Liver (tissue), 9 donors: ENCODE measurements around the gene CDK5RAP2. TPM values are rescaled to one million over a fixed set of nuclear protein-coding genes. Genes with fewer than 3 reads are reported as not detected.

Experiments
- DNase-seq: peaks from one replicate; pipeline ENCODE4 v3.0.0-alpha.2; 2017; ENCODE audit warnings: low spot score
- H3K27ac ChIP-seq, 2 donors: one replicate each; pipeline ENCODE4 v1.7.0; 2013; ENCODE audit warnings: inconsistent platforms in 2 of 2, low read length in 2 of 2, control low read depth in 1 of 2, low read depth in 1 of 2, mild to moderate bottlenecking in 1 of 2
- H3K27me3 ChIP-seq, 4 donors: one replicate each; pipeline versions ENCODE4 v1.6.1 to v1.7.0; 2013; ENCODE audit warnings: low read length in 3 of 4, inconsistent platforms in 1 of 4, mild to moderate bottlenecking in 1 of 4, moderate library complexity in 1 of 4; ENCODE audit not compliant: control insufficient read depth in 4 of 4, insufficient read depth in 4 of 4
- H3K36me3 ChIP-seq, 4 donors: one replicate each; pipeline versions ENCODE4 v1.6.1 to v1.7.0; 2013; ENCODE audit warnings: low read length in 3 of 4, mild to moderate bottlenecking in 3 of 4, low read depth in 1 of 4, moderate library complexity in 1 of 4; ENCODE audit not compliant: control insufficient read depth in 4 of 4, insufficient read depth in 3 of 4
- H3K4me1 ChIP-seq, 4 donors: one replicate each; pipeline versions ENCODE4 v1.6.1 to v1.7.0; 2013; ENCODE audit warnings: low read length in 3 of 4, mild to moderate bottlenecking in 3 of 4, moderate library complexity in 1 of 4; ENCODE audit not compliant: control insufficient read depth in 4 of 4, insufficient read depth in 4 of 4
- H3K4me3 ChIP-seq, 3 donors: one replicate each; pipeline versions ENCODE4 v1.6.1 to v1.7.0; 2013; ENCODE audit warnings: low read length in 3 of 3, control low read depth in 1 of 3, low read depth in 1 of 3, mild to moderate bottlenecking in 1 of 3
- H3K9ac ChIP-seq, 2 donors: one replicate each; pipeline ENCODE4 v1.7.0; 2013; ENCODE audit warnings: low read length in 2 of 2, mild to moderate bottlenecking in 2 of 2, moderate library complexity in 2 of 2, control low read depth in 1 of 2, low read depth in 1 of 2
- H3K9me3 ChIP-seq, 4 donors: one replicate each; pipeline versions ENCODE4 v1.6.1 to v1.7.0; 2013; ENCODE audit warnings: low read length in 3 of 4; ENCODE audit not compliant: control insufficient read depth in 4 of 4
- EGR1 ChIP-seq, 2 donors: IDR thresholded peaks; 2 replicates each; pipeline ENCODE4 v1.6.1; 2016 to 2018; ENCODE audit warnings: antibody characterized with exemption in 2 of 2, low read depth in 2 of 2
- FOXA1 ChIP-seq: IDR thresholded peaks from 2 replicates; pipeline ENCODE4 v1.6.1; 2016; ENCODE audit warnings: antibody characterized with exemption
- GABPA ChIP-seq, 2 donors: IDR thresholded peaks in 1 of 2; conservative IDR thresholded peaks in 1 of 2; 2 replicates each; pipeline ENCODE4 v1.6.1; 2016; ENCODE audit warnings: antibody characterized with exemption in 2 of 2, mild to moderate bottlenecking in 1 of 2, moderate library complexity in 1 of 2
- HNF4A ChIP-seq, 2 donors: conservative IDR thresholded peaks; 2 replicates each; pipeline ENCODE4 v1.6.1; 2016; ENCODE audit warnings: antibody characterized with exemption in 2 of 2, mild to moderate bottlenecking in 2 of 2
- JUND ChIP-seq, 2 donors: IDR thresholded peaks; 2 replicates each; pipeline ENCODE4 v1.6.1; 2016; ENCODE audit warnings: antibody characterized with exemption in 2 of 2
- NR2F2 ChIP-seq: IDR thresholded peaks from 2 replicates; pipeline ENCODE4 v1.6.1; 2016; ENCODE audit warnings: antibody characterized with exemption
- RAD21 ChIP-seq, 2 donors: IDR thresholded peaks; 2 replicates each; pipeline ENCODE4 v1.6.1; 2016; ENCODE audit warnings: antibody characterized with exemption in 2 of 2, mild to moderate bottlenecking in 2 of 2
- RXRA ChIP-seq, 2 donors: IDR thresholded peaks; 2 replicates each; pipeline ENCODE4 v1.6.1; 2017 to 2018; ENCODE audit warnings: antibody characterized with exemption in 2 of 2, mild to moderate bottlenecking in 1 of 2
- SP1 ChIP-seq: IDR thresholded peaks from 2 replicates; pipeline ENCODE4 v1.6.1; 2018; ENCODE audit warnings: antibody characterized with exemption, mild to moderate bottlenecking
- TAF1 ChIP-seq: conservative IDR thresholded peaks from 2 replicates; pipeline ENCODE4 v1.6.1; 2016; ENCODE audit warnings: antibody characterized with exemption, mild to moderate bottlenecking
- YY1 ChIP-seq: IDR thresholded peaks from 2 replicates; pipeline ENCODE4 v1.6.1; 2016; ENCODE audit warnings: antibody characterized with exemption, mild to moderate bottlenecking
- WGBS: extraction: QIAGEN DNeasy Blood & Tissue Kit; methylation state at CpG from one replicate; pipeline ENCODE4 v1.1.7; 2013; 5-methylcytosine and 5-hydroxymethylcytosine counted together
- polyA plus RNA-seq, 2 donors: library from polyadenylated mRNA; stranded (reverse) in 1 of 2; unstranded in 1 of 2; fragments of 200-250 nt in 1 of 2; fragments of >200 nt in 1 of 2; fragmentation: Nextera tagmentation in 1 of 2; extraction: Ambion mirVana in 1 of 2; gene quantifications; one replicate each; pipeline versions ENCODE4 v1.2.1 to v1.2.3, GENCODE V29; 2013 to 2015
- total RNA-seq, 2 donors: library from RNA; depleted of rRNA; stranded (reverse); fragments of >200 nt; gene quantifications; one replicate each; pipeline ENCODE4 v1.2.3, GENCODE V29; 2014
- TF ChIP-seq, protein P1 (sequence below): IDR thresholded peaks from 2 replicates; pipeline ENCODE4 v1.6.1; 2016; ENCODE audit warnings: antibody characterized with exemption
- TF ChIP-seq, protein P2 (sequence below): IDR thresholded peaks from 2 replicates; pipeline ENCODE4 v1.6.1; 2016; ENCODE audit warnings: antibody characterized with exemption
- TF ChIP-seq, protein P3 (sequence below): IDR thresholded peaks from 2 replicates; pipeline ENCODE4 v1.6.1; 2016; ENCODE audit warnings: antibody characterized with exemption
- TF ChIP-seq, protein P4 (sequence below): fragments of 150-350 bp; IDR thresholded peaks from 2 replicates; pipeline ENCODE4 v1.5.1; 2017; ENCODE audit warnings: improper control_type of control experiment, low read depth, low read length; ENCODE audit not compliant: missing input control
- TF ChIP-seq, protein P5 (sequence below): IDR thresholded peaks from 2 replicates; pipeline ENCODE4 v1.6.1; 2016; ENCODE audit warnings: antibody characterized with exemption, mild to moderate bottlenecking
- donor health status: healthy.
- donor health status: healthy.
- donor health status: healthy.
- donor health status: healthy.
- donor health status: healthy.

CDK5RAP2 gene
- total and polyA plus RNA-seq, 4 donors: 11.7 to 38.9 (median 21.7) TPM

DNA sequence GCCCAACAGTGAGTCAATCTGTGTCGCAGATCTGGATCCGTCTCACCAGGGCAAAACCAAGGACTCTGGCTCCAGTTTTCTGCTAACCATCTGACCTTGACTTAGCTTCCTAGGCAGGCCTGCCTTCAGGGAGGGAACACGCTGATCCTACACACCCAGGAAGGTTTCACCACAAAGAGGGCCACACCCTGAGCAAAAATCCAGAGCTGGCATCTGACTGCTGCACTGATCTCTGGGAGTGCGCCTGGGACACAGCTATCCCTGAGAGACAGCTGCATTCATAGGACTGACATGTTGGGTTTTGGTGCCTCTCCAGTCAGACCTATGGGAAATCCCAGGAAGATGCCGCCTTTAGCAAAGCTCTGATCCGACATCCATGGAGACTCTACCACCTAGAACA lies 47.5 kb downstream of the CDK5RAP2 start:
- no peak for DNase-seq
- H3K4me3 ChIP-seq: no peak overlapping the region

DNA sequence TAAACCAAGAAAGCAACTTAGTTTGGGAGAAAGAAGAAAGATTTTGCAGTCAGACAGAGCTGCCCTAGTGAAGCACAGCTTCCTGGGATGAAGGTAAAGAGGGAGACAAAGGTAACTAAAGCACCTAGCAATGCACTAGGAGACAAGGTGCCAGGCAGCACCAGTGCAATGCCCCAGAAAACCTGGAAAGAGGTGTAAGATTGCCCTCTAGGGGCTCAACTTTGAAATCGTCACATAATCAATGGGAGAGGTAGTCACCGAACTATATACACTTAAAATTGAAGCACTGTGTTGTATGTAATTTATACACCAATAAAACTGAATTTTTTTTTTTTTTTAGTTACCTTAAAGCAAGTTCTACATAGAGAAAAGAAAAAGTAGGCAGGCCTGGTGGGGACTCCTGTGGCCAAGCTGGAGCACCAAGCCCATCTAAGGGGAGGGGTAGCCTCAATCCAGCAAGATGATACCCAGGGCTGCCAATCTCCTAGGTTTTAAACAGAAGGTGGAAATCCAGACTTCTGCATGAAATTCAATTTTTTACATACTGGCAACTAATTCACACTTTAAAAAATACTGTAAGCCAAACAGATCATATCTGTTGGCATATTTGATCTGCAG lies 48.2 kb downstream of the CDK5RAP2 start:
- Histone ChIP-seq H3K9me3 (no peaks in the 10 kb centered on the region), H3K4me1 (peaks cover 0 to 3% (median under 1%) of the 10 kb centered on the region in 4 donors), H3K4me3 (no peak overlapping the region), H3K9ac (no peak overlapping the region), H3K27me3 (no peaks in the 10 kb centered on the region), H3K36me3 (peaks cover 6 to 51% (median 37%) of the 10 kb centered on the region in 4 donors), H3K27ac (no peak overlapping the region)
- 39% methylated on average over 2 of the region's 2 CpGs for WGBS
- DNase-seq: no peak
- TF ChIP-seq, protein P1, sequence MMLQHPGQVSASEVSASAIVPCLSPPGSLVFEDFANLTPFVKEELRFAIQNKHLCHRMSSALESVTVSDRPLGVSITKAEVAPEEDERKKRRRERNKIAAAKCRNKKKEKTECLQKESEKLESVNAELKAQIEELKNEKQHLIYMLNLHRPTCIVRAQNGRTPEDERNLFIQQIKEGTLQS: no peak
- TF ChIP-seq JUND (IDR thresholded peaks at IDR 0.05) (no peak), NR2F2 (no peak), FOXA1 (no peak), HNF4A (conservative IDR thresholded peaks at IDR 0.05) (peak; percentile 18 to 33), RXRA (IDR thresholded peaks at IDR 0.05) (peak; percentile 35 to 59), TAF1 (no peak), RAD21 (IDR thresholded peaks at IDR 0.05) (peak; percentile 82 to 83), GABPA (IDR thresholded peaks at IDR 0.05 in 1 of 2, conservative IDR thresholded peaks at IDR 0.05 in 1 of 2) (no peak), EGR1 (IDR thresholded peaks at IDR 0.05; ENCODE audit: low read depth in 2 of 2) (no peak)
- TF ChIP-seq, protein P2, sequence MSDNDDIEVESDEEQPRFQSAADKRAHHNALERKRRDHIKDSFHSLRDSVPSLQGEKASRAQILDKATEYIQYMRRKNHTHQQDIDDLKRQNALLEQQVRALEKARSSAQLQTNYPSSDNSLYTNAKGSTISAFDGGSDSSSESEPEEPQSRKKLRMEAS: no peak
- TF ChIP-seq, protein P3, sequence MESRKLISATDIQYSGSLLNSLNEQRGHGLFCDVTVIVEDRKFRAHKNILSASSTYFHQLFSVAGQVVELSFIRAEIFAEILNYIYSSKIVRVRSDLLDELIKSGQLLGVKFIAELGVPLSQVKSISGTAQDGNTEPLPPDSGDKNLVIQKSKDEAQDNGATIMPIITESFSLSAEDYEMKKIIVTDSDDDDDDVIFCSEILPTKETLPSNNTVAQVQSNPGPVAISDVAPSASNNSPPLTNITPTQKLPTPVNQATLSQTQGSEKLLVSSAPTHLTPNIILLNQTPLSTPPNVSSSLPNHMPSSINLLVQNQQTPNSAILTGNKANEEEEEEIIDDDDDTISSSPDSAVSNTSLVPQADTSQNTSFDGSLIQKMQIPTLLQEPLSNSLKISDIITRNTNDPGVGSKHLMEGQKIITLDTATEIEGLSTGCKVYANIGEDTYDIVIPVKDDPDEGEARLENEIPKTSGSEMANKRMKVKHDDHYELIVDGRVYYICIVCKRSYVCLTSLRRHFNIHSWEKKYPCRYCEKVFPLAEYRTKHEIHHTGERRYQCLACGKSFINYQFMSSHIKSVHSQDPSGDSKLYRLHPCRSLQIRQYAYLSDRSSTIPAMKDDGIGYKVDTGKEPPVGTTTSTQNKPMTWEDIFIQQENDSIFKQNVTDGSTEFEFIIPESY: no peak
- TF ChIP-seq, protein P4, sequence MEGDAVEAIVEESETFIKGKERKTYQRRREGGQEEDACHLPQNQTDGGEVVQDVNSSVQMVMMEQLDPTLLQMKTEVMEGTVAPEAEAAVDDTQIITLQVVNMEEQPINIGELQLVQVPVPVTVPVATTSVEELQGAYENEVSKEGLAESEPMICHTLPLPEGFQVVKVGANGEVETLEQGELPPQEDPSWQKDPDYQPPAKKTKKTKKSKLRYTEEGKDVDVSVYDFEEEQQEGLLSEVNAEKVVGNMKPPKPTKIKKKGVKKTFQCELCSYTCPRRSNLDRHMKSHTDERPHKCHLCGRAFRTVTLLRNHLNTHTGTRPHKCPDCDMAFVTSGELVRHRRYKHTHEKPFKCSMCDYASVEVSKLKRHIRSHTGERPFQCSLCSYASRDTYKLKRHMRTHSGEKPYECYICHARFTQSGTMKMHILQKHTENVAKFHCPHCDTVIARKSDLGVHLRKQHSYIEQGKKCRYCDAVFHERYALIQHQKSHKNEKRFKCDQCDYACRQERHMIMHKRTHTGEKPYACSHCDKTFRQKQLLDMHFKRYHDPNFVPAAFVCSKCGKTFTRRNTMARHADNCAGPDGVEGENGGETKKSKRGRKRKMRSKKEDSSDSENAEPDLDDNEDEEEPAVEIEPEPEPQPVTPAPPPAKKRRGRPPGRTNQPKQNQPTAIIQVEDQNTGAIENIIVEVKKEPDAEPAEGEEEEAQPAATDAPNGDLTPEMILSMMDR: peak; percentile 47

More for the DNA sequence above, 47.5 kb downstream of the CDK5RAP2 start:
- Histone ChIP-seq H3K36me3 (peaks cover 6 to 46% (median 33%) of the 10 kb centered on the region in 4 donors), H3K4me1 (peaks cover 0 to 4% (median 1%) of the 10 kb centered on the region in 4 donors), H3K9me3 (no peaks in the 10 kb centered on the region), H3K9ac (no peak overlapping the region), H3K27me3 (no peaks in the 10 kb centered on the region), H3K27ac (no peak overlapping the region)
- 80% methylated on average over 6 of the region's 6 CpGs for WGBS
- TF ChIP-seq FOXA1 (no peak), EGR1 (IDR thresholded peaks at IDR 0.05; ENCODE audit: low read depth in 2 of 2) (no peak), NR2F2 (no peak), JUND (IDR thresholded peaks at IDR 0.05) (no peak), TAF1 (no peak), YY1 (no peak), GABPA (IDR thresholded peaks at IDR 0.05 in 1 of 2, conservative IDR thresholded peaks at IDR 0.05 in 1 of 2) (no peak), SP1 (no peak)
- TF ChIP-seq, protein P4: no peak
- TF ChIP-seq, protein P5, sequence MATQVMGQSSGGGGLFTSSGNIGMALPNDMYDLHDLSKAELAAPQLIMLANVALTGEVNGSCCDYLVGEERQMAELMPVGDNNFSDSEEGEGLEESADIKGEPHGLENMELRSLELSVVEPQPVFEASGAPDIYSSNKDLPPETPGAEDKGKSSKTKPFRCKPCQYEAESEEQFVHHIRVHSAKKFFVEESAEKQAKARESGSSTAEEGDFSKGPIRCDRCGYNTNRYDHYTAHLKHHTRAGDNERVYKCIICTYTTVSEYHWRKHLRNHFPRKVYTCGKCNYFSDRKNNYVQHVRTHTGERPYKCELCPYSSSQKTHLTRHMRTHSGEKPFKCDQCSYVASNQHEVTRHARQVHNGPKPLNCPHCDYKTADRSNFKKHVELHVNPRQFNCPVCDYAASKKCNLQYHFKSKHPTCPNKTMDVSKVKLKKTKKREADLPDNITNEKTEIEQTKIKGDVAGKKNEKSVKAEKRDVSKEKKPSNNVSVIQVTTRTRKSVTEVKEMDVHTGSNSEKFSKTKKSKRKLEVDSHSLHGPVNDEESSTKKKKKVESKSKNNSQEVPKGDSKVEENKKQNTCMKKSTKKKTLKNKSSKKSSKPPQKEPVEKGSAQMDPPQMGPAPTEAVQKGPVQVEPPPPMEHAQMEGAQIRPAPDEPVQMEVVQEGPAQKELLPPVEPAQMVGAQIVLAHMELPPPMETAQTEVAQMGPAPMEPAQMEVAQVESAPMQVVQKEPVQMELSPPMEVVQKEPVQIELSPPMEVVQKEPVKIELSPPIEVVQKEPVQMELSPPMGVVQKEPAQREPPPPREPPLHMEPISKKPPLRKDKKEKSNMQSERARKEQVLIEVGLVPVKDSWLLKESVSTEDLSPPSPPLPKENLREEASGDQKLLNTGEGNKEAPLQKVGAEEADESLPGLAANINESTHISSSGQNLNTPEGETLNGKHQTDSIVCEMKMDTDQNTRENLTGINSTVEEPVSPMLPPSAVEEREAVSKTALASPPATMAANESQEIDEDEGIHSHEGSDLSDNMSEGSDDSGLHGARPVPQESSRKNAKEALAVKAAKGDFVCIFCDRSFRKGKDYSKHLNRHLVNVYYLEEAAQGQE: no peak
